ENCODE data around the gene MIA.
"Not testable (repeated sequence)": the region's sequence is repeated elsewhere in the genome, so short reads cannot be mapped to it uniquely, and the experiment has no call there.

The MIA gene

DNA sequence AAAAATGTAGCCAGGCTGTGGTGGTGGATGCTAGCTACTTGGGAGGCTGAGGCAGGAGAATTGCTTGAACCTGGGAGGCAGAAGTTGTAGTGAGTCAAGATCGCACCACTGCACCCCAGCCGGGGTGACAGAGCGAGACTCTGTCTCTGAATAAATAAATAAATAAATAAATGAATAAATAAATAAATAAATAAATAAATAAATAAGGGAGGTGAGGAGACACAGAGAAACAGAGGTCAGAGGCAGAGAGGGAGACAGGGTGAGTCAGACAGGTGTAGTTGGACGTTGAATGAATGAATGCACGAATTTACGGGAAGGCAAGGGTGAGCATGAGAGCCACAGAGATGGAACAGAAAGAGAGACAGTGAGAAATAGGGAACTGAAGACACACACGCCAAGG, 5.8 kb downstream of the MIA start:
- DNase-seq = no peak

DNA sequence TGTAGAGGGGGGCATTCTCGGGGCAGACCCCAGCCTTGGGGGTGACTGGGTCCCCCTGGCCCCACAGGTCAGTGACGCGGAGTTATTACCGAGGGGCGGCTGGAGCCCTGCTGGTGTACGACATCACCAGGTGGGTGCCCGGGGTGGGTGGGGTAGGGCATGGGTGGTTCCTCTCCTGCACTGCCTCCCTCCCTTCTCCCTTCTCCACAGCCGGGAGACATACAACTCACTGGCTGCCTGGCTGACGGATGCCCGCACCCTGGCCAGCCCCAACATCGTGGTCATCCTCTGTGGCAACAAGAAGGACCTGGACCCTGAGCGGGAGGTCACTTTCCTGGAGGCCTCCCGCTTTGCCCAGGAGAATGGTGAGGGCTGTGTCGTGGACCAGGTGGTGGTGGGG, 8.4 kb downstream of the MIA start:
- DNase-seq = no peak

DNA sequence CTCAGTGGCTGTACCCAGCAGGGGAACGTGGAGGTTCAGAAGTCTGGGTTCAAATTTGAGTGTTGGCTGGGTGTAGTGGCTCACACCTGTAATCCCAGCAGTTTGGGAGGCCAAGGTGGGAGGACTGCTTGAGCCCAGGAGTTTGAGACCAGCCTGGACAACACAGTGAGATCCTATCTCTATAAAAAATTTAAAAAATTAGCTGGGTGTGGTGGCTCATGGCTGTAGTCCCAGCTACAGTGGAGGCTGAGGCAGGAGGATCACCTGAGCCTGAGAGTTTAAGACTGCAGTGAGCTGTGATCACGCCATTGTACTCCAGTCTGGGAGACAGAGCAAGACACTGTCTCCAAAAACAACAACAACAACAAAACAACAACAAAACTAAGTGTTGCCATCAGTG, 8.8 kb downstream of the MIA start:
- not testable (repeated sequence) for DNase-seq

DNA sequence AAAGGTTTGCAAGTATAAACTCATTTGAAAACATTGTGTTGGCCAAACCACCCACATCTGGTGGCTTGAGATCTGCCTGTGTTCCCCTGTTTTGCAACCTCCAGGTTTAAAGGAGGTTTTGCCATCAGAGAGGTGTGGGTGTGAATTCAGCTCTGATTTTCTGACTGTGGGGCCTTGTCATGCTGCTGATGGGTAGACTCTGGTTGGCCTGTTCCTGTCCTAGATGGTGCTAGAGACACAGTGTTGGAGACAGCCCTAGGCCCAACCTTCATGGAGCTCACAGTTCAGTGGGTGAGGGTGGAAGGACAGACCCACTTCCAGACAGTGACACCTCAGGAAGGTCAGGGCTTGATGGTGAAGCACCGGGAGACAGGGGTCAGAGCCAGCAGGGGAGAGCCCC, 10.2 kb downstream of the MIA start:
- no peak for DNase-seq

DNA sequence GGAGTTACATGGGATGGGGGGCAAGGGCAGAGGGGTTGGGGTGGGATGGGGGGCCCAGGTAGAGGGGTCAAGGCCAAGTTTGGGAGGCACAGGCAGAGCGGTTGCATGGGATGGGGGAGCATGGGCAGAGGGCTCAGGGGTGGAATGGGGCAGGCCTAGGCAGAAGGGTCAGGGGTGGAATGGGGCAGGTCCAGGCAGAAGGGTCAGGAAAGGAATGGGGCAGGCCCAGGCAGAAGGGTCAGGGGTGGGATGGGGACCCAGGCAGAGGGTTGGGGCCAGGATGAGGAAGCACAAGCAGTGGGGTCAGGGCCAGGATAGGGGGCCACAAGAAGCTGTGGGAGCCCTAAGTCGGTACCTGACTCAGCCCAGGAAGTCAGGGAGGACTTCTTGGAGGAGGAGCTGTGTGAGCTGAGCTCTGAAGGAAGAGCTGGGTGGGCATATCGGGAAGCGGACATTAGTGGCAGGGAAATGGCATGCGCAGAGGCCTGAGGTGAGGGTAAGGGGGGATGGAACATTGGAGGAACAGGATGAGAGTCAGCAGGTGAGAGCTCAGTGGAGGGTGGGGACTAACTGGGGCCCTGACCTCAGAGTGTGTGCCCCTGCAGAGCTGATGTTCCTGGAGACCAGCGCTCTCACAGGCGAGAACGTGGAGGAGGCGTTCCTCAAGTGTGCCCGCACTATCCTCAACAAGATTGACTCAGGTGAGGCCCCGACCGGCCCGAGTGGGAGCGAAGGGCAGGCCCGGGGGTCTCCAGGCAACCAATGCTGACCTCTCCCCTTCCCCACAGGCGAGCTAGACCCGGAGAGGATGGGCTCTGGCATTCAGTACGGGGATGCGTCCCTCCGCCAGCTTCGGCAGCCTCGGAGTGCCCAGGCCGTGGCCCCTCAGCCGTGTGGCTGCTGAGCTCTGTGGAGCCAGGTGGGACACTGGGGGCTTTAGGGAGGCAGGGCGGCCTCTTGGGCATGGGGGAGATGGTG, 11.0 kb downstream of the MIA start:
- DNase-seq = no peak

DNA sequence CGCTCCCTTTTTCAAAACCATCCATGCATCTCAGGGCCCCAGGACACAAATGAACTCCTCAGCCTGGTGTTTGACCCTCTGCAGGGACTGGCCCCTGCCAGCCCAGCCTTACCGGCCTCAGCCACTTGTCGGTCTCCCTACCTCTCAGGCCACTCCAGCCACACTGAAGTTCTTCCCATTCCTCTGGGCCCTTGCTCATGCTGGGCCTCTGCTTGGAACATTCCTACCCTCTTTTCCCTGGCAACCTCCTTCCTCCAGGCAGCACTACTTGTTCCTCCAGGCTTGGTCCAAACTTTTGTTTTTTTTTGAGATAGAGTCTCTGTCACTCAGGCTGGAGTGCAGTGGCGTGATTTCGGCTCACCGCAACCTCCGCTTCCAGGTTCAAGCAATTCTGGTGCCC, 16.0 kb downstream of the MIA start:
- DNase-seq = no peak

DNA sequence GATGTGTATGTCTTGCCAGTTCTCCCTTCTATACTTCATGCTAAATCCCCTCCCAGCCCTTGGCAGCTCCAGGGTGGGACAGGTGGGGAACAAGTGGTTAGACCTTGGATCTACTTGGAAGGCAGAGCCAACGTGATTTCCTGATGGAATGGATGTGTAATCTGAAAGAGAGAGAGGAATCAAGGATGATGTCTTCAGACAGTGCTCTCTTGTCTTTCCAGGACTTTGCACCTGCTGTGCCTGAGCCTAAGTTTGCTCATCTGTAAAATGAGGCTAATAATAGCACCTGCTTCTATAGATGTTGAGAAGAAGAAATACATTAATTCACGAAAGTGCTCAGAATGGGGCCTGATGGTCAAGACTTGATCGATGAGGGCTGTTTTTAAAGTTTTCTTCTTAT, 16.7 kb downstream of the MIA start:
- DNase-seq = no peak

DNA sequence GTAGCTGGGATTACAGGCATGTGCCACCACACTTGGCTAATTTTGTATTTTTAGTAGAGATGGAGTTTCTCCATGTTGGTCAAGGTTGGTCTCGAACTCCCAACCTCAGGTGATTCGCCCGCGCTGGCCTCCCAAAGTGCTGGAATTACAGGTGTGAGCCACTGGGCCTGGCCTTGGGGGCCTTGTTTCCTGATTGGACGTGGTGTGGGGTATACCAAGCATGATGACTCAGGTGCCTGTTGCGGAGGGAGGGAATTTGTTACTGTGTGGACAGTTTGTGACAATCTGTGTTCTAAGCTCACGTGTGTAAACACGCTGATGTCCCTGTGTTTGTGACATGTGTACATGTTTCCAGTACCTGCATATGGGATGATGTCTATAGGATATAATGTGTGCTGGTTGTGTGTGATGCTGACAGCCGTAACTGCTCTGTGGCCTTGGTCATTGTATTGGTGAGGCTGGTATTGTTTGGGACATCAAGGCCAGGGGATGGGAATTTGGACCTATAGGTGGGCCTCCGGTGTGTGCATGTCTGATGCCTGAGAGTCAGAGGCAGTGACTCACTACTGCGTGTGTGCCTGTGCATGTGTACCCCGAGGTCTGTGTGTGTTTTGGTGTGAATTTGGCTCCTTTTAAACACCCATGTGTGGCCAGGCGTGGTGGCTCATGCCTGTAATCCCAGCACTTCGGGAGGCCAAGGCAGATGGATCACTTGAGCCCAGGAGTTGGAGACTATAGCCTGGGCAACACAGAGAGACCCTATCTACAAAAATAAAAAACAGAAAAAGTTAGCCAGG, 22.0 kb downstream of the MIA start:
- no peak for DNase-seq

DNA sequence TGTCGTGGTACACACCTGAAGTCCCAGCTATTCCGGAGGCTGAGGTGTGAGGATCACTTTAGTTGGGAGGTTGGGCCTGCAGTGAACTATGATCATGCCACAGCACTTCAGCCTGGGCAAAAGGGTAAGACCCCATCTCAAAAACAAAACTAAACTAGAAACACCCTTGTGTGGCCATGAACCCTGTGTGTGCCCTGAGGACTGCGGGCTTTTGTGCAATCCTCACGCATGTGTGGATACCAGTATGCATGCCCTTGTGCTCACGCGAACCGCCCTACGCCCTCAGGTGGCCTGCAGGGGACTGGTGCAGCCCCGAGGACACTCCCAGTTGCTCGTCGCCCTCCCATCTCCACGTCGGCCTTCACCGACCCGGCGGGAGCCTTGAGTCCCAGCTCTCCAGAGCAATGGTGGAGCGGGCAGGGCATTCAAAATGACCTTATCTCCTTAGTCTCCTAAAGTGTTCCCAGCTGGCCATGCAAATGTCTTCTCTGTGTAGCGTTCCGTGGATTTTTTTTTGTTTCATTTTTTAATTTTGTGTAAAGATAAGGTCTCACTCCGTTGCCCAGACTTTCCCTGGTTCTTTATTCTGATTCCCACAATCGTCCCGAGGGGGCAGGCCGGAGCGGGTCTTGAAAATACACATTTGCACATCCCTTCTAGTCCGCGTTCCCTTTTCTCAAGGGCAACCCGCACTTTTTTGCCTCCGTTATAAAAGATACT, 22.8 kb downstream of the MIA start:
- peak in 1 of 2 experiments; percentile 36 for DNase-seq

DNA sequence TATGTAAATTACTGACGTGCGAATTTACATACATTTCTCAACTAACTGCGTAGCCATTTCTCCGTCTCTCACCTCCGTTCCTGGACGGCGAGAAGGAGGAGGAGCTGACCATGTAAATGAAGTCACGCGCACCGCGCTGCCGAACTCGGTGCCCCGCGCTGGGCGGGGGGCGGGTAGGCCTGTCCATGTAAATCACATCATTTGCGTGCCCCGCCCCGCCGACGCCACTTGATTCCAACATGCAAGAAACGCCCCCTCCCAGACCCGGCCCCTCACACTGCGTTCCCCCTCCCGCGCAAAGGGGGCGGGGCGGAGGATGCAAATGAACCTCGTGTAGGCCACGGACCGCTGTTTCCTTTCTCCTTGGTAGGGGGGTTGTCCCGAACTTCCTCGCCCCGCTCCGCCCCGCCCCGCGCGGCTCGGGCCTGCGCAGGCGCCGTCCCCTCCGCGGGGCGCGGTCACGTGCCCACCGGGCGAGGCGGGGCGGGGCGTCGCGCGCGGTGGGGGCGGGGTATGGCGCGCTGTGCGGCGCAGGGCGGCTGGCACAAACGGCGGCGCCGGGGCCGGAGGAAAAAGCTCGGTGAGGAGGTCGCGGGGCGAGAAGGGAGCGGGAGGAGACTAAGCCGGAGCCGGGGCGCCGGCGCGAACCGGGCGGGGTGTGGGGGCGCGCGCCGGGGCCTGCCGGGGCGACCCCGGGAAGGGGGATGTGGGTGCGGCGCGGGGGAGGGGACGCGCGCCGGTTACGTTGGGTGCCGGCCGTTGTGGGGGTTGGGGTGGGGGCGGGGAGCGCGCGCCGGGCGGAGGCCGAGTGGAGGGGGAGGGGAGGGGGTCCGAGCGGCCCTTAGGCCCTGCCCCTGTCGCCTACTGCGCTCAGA, 23.6 kb downstream of the MIA start, which contains the start of gene EGLN2:
EGLN2 (plus strand) TSS at position 509 of the 875 bp plus-strand sequence. CDS start 1,382 bp downstream, outside the sequence.
- peak; percentile 99 to 100 for DNase-seq

DNA sequence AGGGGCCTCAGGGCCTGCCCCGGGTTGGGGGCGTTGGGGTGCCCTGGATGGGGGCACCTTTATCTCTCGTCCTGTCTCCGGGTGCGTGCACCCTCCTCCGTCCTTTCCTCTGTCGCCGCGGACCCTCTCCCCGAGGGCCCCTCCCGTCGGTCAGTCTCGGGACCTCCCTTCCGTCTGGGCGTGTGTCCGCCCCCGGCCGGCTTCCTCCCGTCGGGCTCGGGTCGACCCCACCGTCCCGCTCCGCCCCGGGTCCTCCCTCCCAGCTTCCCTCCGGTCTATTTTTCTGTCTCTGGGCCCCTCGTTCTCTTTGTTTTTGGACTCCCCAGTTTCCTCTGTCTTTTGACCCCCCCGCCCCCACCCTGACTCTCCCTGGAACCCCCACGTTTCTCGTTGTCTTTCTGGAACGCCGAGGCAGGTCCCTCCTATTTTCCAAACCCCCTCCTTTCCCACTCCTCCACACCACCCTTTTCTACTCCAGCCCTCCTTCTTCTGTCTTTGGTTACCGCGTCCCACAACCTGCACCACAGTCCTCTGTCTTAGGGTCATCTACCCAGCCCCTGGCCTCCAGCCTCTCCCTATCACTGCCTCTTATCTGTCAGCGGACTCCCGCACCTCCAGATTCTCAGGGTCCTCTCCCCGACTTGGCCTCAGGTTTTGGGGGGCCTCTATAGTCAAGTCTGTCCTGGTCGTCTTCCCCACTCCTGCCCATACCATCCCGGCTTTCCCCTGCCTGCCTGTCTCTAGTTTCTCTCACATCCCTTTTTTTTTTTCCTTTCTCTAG, 24.4 kb downstream of the MIA start:
- peak in 1 of 2 experiments; percentile 33 for DNase-seq

DNA sequence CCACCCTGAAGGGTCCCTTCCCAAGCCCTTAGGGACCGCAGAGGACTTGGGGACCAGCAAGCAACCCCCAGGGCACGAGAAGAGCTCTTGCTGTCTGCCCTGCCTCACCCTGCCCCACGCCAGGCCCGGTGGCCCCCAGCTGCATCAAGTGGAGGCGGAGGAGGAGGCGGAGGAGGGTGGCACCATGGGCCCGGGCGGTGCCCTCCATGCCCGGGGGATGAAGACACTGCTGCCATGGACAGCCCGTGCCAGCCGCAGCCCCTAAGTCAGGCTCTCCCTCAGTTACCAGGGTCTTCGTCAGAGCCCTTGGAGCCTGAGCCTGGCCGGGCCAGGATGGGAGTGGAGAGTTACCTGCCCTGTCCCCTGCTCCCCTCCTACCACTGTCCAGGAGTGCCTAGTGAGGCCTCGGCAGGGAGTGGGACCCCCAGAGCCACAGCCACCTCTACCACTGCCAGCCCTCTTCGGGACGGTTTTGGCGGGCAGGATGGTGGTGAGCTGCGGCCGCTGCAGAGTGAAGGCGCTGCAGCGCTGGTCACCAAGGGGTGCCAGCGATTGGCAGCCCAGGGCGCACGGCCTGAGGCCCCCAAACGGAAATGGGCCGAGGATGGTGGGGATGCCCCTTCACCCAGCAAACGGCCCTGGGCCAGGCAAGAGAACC, 25.1 kb downstream of the MIA start:
- no peak for DNase-seq

DNA sequence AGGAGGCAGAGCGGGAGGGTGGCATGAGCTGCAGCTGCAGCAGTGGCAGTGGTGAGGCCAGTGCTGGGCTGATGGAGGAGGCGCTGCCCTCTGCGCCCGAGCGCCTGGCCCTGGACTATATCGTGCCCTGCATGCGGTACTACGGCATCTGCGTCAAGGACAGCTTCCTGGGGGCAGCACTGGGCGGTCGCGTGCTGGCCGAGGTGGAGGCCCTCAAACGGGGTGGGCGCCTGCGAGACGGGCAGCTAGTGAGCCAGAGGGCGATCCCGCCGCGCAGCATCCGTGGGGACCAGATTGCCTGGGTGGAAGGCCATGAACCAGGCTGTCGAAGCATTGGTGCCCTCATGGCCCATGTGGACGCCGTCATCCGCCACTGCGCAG, 25.7 kb downstream of the MIA start:
- no peak for DNase-seq

DNA sequence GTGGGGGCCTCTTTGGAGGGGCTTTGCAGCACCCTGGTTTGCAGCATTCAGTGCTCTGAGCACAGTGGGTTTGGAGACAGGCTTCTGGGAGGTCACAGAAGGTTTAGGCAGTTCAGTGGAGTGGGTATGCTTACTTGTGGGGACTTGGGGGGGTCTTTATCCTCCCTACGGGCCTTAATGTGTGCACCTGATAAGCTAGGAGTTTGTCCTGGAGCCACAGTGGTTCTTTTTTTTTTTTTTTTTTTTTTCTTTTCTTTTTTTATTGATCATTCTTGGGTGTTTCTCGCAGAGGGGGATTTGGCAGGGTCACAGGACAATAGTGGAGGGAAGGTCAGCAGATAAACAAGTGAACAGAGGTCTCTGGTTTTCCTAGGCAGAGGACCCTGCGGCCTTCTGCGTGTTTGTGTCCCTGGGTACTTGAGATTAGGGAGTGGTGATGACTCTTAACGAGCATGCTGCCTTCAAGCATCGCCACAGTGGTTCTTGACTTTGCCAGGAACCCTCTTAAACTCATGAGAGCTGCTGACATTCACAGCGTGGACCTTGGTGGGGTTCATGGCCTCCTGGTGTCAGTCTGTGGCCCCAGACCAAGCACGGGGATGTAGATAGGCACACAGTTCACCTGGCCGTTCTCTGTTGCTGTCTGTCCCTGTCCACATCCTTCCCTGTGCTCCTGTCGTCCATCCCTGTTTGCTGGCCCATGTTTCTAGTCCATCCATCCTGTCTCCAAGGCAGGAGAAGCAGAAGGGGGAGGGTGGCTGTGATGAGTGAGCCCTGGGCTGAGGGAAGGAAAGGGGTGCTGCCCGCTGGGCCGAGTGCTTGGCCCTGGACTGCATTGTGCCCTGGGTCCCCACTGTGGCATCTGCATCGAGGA, 26.3 kb downstream of the MIA start:
- no peak for DNase-seq

DNA sequence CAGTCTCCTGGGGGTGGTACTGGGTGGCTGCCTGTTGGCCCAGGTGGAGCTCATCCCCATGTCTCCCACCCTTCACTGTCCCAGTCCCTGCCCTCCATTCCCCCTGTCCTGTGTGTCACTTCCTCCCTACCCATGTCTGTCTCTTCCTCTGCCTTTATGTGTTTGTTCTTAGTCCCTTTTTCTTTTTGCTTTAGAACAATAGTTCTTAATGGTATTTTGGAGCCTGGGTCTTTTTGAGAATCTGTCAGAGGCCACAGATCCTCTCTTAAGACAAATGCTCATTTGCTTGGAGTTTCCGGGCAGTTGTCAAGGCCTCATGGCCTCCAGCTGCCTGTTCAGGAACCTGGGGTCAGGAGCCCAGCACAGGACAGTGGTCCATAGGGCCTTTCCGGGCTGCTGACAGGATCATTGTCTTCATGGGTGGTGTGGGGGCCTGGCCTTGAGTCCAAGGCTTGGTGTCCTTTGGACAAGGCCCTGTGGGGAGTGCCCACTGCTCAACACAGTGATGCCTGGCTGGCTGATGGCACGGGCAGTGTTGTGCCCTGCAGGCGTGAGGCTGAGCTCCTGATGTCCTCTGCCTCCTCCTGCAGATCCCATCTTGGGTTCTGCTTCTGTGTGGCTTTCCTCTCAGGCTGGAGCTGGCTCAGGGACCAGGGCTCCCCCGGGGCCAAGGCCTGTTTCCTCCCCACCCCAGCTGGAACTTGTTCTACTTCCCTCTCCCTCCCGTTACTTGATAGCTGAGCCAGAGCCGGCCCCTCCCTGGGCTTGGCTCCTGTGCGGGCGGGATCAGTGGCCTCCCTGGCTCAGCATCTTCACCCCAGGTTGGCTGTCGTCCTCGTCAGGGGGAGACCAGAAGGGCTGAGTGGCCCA, 27.2 kb downstream of the MIA start:
- peak in 1 of 2 experiments; percentile 22 for DNase-seq

DNA sequence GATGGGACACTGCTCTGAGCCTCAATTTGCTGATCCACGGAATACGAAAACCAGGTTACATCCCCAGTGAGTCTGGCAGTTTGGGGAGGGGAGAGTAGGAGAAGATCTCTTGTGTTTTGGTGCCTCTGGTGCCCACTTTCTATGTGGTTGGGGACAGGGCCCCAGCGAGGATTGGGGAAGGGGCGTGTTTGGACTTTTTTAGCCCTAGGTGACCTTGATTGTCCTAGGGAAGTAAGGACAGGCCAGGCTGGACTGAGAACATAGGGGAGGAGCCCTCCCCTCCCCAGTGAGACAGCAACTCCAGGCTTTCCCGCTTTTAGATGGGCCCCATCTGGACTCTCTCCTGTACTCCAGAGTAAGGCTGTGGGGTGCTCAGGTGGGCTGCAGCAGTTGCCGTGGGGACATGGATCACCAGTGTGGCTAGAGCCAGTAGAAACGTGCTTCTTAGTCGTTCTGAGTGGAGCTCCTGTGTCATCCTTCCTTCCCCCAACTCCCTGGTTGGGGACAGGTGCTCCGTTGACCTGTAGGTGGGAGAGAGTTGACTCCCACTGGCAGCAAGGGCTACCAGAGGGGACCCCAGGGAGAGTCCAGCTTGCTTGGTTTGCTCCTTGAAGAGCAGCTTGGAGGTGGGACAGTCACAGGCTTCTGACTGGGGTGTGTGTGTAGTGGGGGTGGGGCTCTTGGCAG, 28.0 kb downstream of the MIA start:
- no peak for DNase-seq

DNA sequence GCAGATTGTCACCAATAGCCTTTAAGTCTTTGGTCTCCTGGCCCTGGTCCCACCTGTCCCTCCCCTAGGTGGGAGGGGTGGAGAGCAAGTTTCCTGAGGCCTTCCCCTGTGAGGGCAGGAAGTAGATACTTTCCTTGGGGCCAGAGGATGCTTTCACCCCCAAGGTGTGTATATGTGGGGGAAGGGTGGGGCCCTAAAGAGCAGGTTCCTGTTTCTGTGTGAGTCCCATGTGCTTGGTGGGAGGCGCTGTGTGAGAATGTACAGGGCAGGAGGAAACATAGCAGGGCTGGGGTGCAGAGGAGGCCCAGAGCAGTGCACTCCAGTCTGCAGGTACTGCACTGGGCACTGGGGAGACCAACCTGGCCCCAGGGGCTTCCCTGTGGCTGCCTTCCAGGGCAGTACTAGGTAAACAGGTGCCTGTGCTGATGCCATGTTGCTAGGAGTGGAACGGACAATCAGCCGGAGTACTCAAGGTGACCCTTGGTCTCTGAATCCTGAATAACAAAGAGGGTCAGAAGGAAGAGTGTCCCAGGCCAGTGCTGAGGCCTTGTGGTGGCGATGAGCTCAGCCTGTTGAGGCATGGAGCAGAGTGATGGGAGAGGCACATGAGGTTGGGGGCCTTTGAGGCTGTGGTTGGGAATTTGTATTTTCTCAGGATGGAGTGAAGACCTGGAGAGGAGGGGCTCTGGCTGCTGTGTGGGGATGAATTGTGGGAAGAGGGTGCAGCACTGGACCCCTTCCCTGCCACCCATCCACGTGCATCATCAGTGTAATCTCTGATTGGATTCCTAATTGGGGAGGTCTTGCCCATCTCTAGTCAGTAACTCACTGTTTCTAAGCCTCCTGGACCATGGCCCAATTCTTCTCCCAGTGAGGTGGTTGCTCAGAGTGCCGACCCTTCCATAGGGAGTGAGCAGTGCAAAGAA, 28.8 kb downstream of the MIA start:
- no peak for DNase-seq

Data from NCI-H446 (cell line).